Left ventricle myocardium inferior (tissue), 1 donor: ENCODE data around the gene TSGA10IP. TPM values are rescaled to one million over a fixed set of nuclear protein-coding genes. Genes with fewer than 3 reads are reported as not detected.

Source experiments
- DNase-seq: peaks from one replicate; pipeline ENCODE4 v3.0.0-alpha.2; 2020
- H3K27ac ChIP-seq: fragments of 200-600 bp; replicated peaks from 2 replicates; pipeline ENCODE4 v1.8.0; 2021
- H3K27me3 ChIP-seq: fragments of 200-600 bp; 2 replicates; pipeline ENCODE4 v1.8.0; 2021; ENCODE audit warnings: low read depth
- H3K36me3 ChIP-seq: fragments of 200-600 bp; 2 replicates; pipeline ENCODE4 v1.8.0; 2021
- H3K4me1 ChIP-seq: fragments of 200-600 bp; 2 replicates; pipeline ENCODE4 v1.8.0; 2021
- H3K4me3 ChIP-seq: fragments of 200-600 bp; 2 replicates; pipeline ENCODE4 v1.8.0; 2021; ENCODE audit warnings: mild to moderate bottlenecking, moderate library complexity
- H3K9me3 ChIP-seq: fragments of 200-600 bp; replicated peaks from 2 replicates; pipeline ENCODE4 v1.8.0; 2021
- CTCF ChIP-seq: fragments of 200-600 bp; IDR thresholded peaks from 2 replicates; pipeline ENCODE4 v1.8.0; 2021; ENCODE audit warnings: antibody characterized with exemption, mild to moderate bottlenecking, borderline replicate concordance
- intact Hi-C: fragments of 100-400 bp; cut with micrococcal nuclease; formaldehyde crosslinking; loops from one replicate; pipeline ENCODE4 v1.11.0; 2022
- total RNA-seq: library from RNA; stranded (reverse); fragmentation: NEBNext Ultra II Directional; extraction: Animal tissue kit (Norgen Biotek cat#: 25700); gene quantifications from one replicate; pipeline ENCODE4 v1.2.1, GENCODE V29; 2021
- donor health status: DM: no; HTN: yes; CAD: no; lungs with severe emphysema.

TSGA10IP gene
- total RNA-seq, 1 donor from 2014 or later, result not detected

GRCh38 chr11:65906602-65907001 lies 38.7 kb upstream of the TSGA10IP start:
- H3K36me3 ChIP-seq, result no peaks in the 10 kb centered on the region
- DNase-seq, result no peak
- intact Hi-C loops, result no loop called here
- peaks cover 21% of the 10 kb centered on the region for H3K27me3 ChIP-seq
- no peak overlapping the region for H3K4me3 ChIP-seq
- no peak for TF ChIP-seq CTCF
- H3K4me1 ChIP-seq, result peaks cover 6% of the 10 kb centered on the region
- no peaks in the 10 kb centered on the region for H3K9me3 ChIP-seq
- H3K27ac ChIP-seq, result no peak overlapping the region

GRCh38 chr11:65907878-65908277 lies 37.4 kb upstream of the TSGA10IP start:
- intact Hi-C loops, result no loop called here
- no peak overlapping the region for H3K4me3 ChIP-seq
- no peaks in the 10 kb centered on the region for H3K36me3 ChIP-seq
- no peak for TF ChIP-seq CTCF
- H3K4me1 ChIP-seq, result peaks cover 15% of the 10 kb centered on the region
- no peak for DNase-seq
- no peaks in the 10 kb centered on the region for H3K9me3 ChIP-seq
- peaks cover 21% of the 10 kb centered on the region for H3K27me3 ChIP-seq
- H3K27ac ChIP-seq, result no peak overlapping the region

GRCh38 chr11:65911682-65912568 lies 33.4 kb upstream of the TSGA10IP start:
- Histone ChIP-seq H3K4me3 (no peak overlapping the region), H3K27me3 (peaks cover 21% of the 10 kb centered on the region), H3K9me3 (no peaks in the 10 kb centered on the region), H3K36me3 (no peaks in the 10 kb centered on the region), H3K27ac (peak overlapping the region; percentile 47), H3K4me1 (peaks cover 39% of the 10 kb centered on the region)
- TF ChIP-seq CTCF, result peak; percentile 46
- intact Hi-C loops, result no loop called here
- DNase-seq, result peak; percentile 48

GRCh38 chr11:65912845-65913244 lies 32.4 kb upstream of the TSGA10IP start:
- TF ChIP-seq CTCF, result no peak
- H3K4me1 ChIP-seq, result peaks cover 48% of the 10 kb centered on the region
- intact Hi-C loops, result no loop called here
- DNase-seq, result no peak
- H3K36me3 ChIP-seq, result peaks cover 8% of the 10 kb centered on the region
- H3K27me3 ChIP-seq, result peaks cover 15% of the 10 kb centered on the region
- no peak overlapping the region for H3K4me3 ChIP-seq
- no peaks in the 10 kb centered on the region for H3K9me3 ChIP-seq
- no peak overlapping the region for H3K27ac ChIP-seq

GRCh38 chr11:65915101-65915820 lies 30.0 kb upstream of the TSGA10IP start:
- Histone ChIP-seq H3K9me3 (no peaks in the 10 kb centered on the region), H3K36me3 (peaks cover 9% of the 10 kb centered on the region), H3K27me3 (no peaks in the 10 kb centered on the region), H3K4me1 (peaks cover 67% of the 10 kb centered on the region), H3K27ac (peak overlapping the region; percentile 99), H3K4me3 (peak overlapping the region; percentile 34)
- TF ChIP-seq CTCF, result no peak
- intact Hi-C loops, result no loop called here
- DNase-seq, result no peak
